Central memory CD8-positive, alpha-beta T cell (primary cell): ENCODE results near the gene TRPV2.

Experiments used
- ATAC-seq: fragments of 150-1000 bp; cut with Tn5 transposase; replicated peaks from 2 replicates; pipeline ENCODE4 v1.10.0; 2022; ENCODE audit warnings: mild to moderate bottlenecking, moderate FRiP score, moderate number of reproducible peaks; ENCODE audit not compliant: poor library complexity, severe bottlenecking; ENCODE audit errors: extremely low read depth
- DNase-seq, 2 donors: peaks; one replicate each; pipeline ENCODE4 v3.0.0; 2021; ENCODE audit warnings: low spot score in 2 of 2
- H3K27ac Mint-ChIP-seq: one replicate; pipeline ENCODE4 v1.8.0; 2022; ENCODE audit warnings: low read depth, mild to moderate bottlenecking, moderate library complexity, mixed read lengths
- H3K27me3 Mint-ChIP-seq: one replicate; pipeline ENCODE4 v1.8.0; 2022; ENCODE audit warnings: mixed read lengths
- H3K36me3 Mint-ChIP-seq: one replicate; pipeline ENCODE4 v1.8.0; 2022; ENCODE audit warnings: mild to moderate bottlenecking, moderate library complexity, mixed read lengths; ENCODE audit not compliant: insufficient read depth
- H3K4me1 Mint-ChIP-seq: one replicate; pipeline ENCODE4 v1.8.0; 2022; ENCODE audit warnings: mixed read lengths
- H3K4me3 Mint-ChIP-seq: one replicate; pipeline ENCODE4 v1.8.0; 2022; ENCODE audit warnings: mild to moderate bottlenecking, moderate library complexity, mixed read lengths
- H3K9me3 Mint-ChIP-seq: one replicate; pipeline ENCODE4 v1.8.0; 2022; ENCODE audit warnings: mixed read lengths

TRPV2 gene

GRCh38 chr17:16467044-16467443 lies 51.7 kb downstream of the TRPV2 start:
- DNase-seq (no peak), ATAC-seq (no peak)
- Mint-ChIP-seq H3K27me3 (no peaks in the 10 kb centered on the region), H3K27ac (no peak overlapping the region), H3K4me1 (no peaks in the 10 kb centered on the region), H3K36me3 (peaks cover 2% of the 10 kb centered on the region), H3K9me3 (no peaks in the 10 kb centered on the region), H3K4me3 (no peak overlapping the region)

GRCh38 chr17:16467886-16468285 lies 52.5 kb downstream of the TRPV2 start:
- Mint-ChIP-seq H3K27me3 (no peaks in the 10 kb centered on the region), H3K9me3 (no peaks in the 10 kb centered on the region), H3K27ac (no peak overlapping the region), H3K36me3 (peaks cover 2% of the 10 kb centered on the region), H3K4me3 (no peak overlapping the region), H3K4me1 (no peaks in the 10 kb centered on the region)
- no peak for ATAC-seq
- DNase-seq = no peak

DNA sequence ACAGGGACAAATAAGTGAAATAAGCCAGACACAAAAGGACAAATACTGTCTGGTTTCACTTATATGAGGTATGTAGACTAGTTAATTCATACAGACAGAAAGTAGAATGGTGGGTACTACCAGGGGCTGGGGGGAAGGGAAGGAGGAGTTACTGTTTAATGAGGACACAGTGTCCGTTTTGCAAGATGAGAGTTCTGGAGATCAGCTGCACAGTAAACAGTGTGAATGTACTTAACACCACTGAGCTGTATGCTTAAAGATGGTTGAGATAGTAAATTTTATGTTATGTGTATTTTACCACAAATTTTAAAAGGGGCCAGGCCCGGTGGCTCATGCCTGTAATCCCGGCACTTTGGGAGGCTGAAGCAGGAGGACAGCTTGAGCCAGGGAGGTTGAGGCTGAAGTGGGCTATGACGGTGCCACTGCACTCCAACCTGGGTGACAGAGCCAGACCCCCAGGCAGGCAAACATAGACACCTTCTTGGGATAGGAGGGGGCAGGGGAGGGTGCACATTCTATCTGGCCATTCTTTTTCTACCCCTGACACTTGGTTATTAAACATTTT lies 53.1 kb downstream of the TRPV2 start:
- ATAC-seq = no peak
- Mint-ChIP-seq H3K9me3 (no peaks in the 10 kb centered on the region), H3K36me3 (peaks cover 2% of the 10 kb centered on the region), H3K4me3 (no peak overlapping the region), H3K27me3 (no peaks in the 10 kb centered on the region), H3K4me1 (no peaks in the 10 kb centered on the region), H3K27ac (no peak overlapping the region)
- no peak for DNase-seq

GRCh38 chr17:16470265-16470664 lies 54.9 kb downstream of the TRPV2 start:
- DNase-seq (no peak), ATAC-seq (no peak)
- Mint-ChIP-seq H3K36me3 (peaks cover 2% of the 10 kb centered on the region), H3K27ac (no peak overlapping the region), H3K9me3 (no peaks in the 10 kb centered on the region), H3K4me1 (no peaks in the 10 kb centered on the region), H3K4me3 (no peak overlapping the region), H3K27me3 (no peaks in the 10 kb centered on the region)

- Mint-ChIP-seq H3K4me3 (no peak overlapping the region), H3K4me1 (no peaks in the 10 kb centered on the region), H3K27me3 (no peaks in the 10 kb centered on the region), H3K9me3 (no peaks in the 10 kb centered on the region), H3K27ac (no peak overlapping the region), H3K36me3 (peaks cover 2% of the 10 kb centered on the region)
- DNase-seq (no peak), ATAC-seq (no peak)
These were observed 55.9 kb downstream of the TRPV2 start for GRCh38 chr17:16471295-16471694.

DNA sequence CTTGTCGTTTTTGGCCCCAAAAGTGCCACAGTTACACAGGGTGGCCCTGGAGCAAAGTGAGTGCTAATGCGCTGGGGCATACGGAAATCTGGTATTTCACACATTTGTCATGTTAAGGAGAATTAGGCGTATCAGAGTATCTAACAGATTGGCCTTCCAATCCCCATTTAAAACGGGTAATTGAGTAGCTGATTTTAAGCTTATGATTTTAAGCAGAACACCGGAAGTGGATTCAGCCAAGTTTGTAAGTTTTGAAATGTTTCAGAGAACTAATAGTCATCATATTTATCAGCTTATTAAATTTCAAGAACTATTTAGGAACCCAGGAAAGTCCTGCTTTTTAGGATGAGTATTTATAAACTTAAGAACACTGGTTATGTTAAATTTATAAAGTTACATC lies 57.2 kb downstream of the TRPV2 start:
- Mint-ChIP-seq H3K9me3 (no peaks in the 10 kb centered on the region), H3K27ac (no peak overlapping the region), H3K4me1 (no peaks in the 10 kb centered on the region), H3K27me3 (no peaks in the 10 kb centered on the region), H3K36me3 (no peaks in the 10 kb centered on the region), H3K4me3 (no peak overlapping the region)
- ATAC-seq (no peak), DNase-seq (no peak)

- DNase-seq (no peak), ATAC-seq (no peak)
- no peak overlapping the region for H3K27ac Mint-ChIP-seq
- H3K4me1 Mint-ChIP-seq = no peaks in the 10 kb centered on the region
- no peaks in the 10 kb centered on the region for H3K9me3 Mint-ChIP-seq
- no peaks in the 10 kb centered on the region for H3K27me3 Mint-ChIP-seq
- H3K36me3 Mint-ChIP-seq = peaks cover 1% of the 10 kb centered on the region
- no peak overlapping the region for H3K4me3 Mint-ChIP-seq
These were observed 58.0 kb downstream of the TRPV2 start for GRCh38 chr17:16473044-16474011.

- Mint-ChIP-seq H3K4me3 (no peak overlapping the region), H3K27me3 (no peaks in the 10 kb centered on the region), H3K36me3 (peaks cover 1% of the 10 kb centered on the region), H3K27ac (no peak overlapping the region), H3K4me1 (no peaks in the 10 kb centered on the region), H3K9me3 (no peaks in the 10 kb centered on the region)
- DNase-seq (no peak), ATAC-seq (no peak)
These were observed 58.8 kb downstream of the TRPV2 start for GRCh38 chr17:16474012-16474725.

GRCh38 chr17:16475179-16475704 lies 59.9 kb downstream of the TRPV2 start:
- Mint-ChIP-seq H3K9me3 (no peaks in the 10 kb centered on the region), H3K27ac (no peak overlapping the region), H3K36me3 (peaks cover 1% of the 10 kb centered on the region), H3K4me1 (no peaks in the 10 kb centered on the region), H3K4me3 (no peak overlapping the region), H3K27me3 (no peaks in the 10 kb centered on the region)
- no peak for ATAC-seq
- no peak for DNase-seq

GRCh38 chr17:16477255-16477654 lies 61.9 kb downstream of the TRPV2 start:
- no peak overlapping the region for H3K4me3 Mint-ChIP-seq
- no peaks in the 10 kb centered on the region for H3K27me3 Mint-ChIP-seq
- H3K36me3 Mint-ChIP-seq = peaks cover 1% of the 10 kb centered on the region
- DNase-seq = no peak
- H3K27ac Mint-ChIP-seq = no peak overlapping the region
- H3K9me3 Mint-ChIP-seq = no peaks in the 10 kb centered on the region
- ATAC-seq = no peak
- no peaks in the 10 kb centered on the region for H3K4me1 Mint-ChIP-seq

- ATAC-seq (no peak), DNase-seq (no peak)
- Mint-ChIP-seq H3K36me3 (peaks cover 1% of the 10 kb centered on the region), H3K27ac (no peak overlapping the region), H3K9me3 (no peaks in the 10 kb centered on the region), H3K4me1 (no peaks in the 10 kb centered on the region), H3K4me3 (no peak overlapping the region), H3K27me3 (no peaks in the 10 kb centered on the region)
These were observed 62.3 kb downstream of the TRPV2 start for GRCh38 chr17:16477666-16478065.

GRCh38 chr17:16478649-16479048 lies 63.3 kb downstream of the TRPV2 start:
- no peak overlapping the region for H3K4me3 Mint-ChIP-seq
- H3K27ac Mint-ChIP-seq = no peak overlapping the region
- H3K36me3 Mint-ChIP-seq = peaks cover 1% of the 10 kb centered on the region
- ATAC-seq (no peak), DNase-seq (no peak)
- H3K9me3 Mint-ChIP-seq = no peaks in the 10 kb centered on the region
- no peaks in the 10 kb centered on the region for H3K4me1 Mint-ChIP-seq
- no peaks in the 10 kb centered on the region for H3K27me3 Mint-ChIP-seq
